Breast epithelium (tissue), 3 donors: ENCODE measurements around the gene FGD2.

Experiments used
- POLR2A ChIP-seq: fragments of 450-650 bp; IDR thresholded peaks from one replicate; pipeline ENCODE4 v1.6.1; 2016; ENCODE audit warnings: antibody characterized with exemption, mild to moderate bottlenecking, moderate library complexity
- POLR2AphosphoS5 ChIP-seq, 3 donors: sonication (generic); formaldehyde crosslinking; IDR thresholded peaks; one replicate each; pipeline ENCODE4 v1.6.1; 2017; ENCODE audit warnings: antibody characterized with exemption in 3 of 3
- TF ChIP-seq, protein P1 (sequence below), 3 donors: fragments of 450-650 bp; IDR thresholded peaks; one replicate each; pipeline ENCODE4 v1.5.1; 2016 to 2017; ENCODE audit warnings: antibody characterized with exemption in 3 of 3, mild to moderate bottlenecking in 3 of 3, moderate library complexity in 3 of 3

DNA sequence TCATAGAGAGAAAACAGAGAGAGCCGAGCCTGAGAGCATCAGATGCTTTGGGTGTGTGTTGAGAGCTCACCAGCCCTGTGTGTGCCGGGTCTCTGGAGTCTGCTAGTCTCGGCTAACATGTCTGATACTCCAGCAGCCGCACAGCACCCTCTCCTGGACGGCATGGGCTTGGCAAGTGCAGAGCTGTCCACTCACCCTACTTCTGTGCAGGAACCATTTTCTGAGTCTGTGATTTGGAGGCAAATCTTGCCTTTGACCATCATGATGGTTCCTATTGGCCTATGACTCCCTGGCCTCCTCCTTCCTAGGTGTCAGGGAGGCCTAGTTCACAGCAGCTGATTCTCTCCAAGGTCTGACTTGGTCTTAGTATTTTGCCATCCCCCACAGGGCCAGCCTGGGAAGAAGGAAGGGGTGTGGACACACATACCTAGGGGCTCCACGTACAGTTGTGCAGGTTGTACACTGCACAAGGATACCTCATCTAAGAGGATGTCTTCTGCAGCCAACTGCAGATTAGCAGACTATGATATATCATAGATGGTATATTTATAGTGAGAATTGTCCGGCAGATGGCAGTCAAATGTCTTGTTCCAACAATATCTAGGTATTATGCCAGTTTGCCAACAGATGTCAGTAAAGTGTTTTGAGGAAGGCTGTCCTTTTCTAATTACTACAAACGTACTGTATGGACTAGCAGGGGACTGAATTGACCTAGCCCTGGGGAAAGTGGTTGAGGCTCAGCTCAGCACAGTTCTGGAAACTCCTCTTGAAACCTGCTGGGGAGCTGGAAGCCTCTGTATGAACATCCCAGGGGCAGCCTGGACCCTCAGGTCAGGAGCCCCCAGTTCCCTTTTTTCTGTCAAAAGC lies 13.0 kb downstream of the FGD2 start:
- TF ChIP-seq, protein P1, sequence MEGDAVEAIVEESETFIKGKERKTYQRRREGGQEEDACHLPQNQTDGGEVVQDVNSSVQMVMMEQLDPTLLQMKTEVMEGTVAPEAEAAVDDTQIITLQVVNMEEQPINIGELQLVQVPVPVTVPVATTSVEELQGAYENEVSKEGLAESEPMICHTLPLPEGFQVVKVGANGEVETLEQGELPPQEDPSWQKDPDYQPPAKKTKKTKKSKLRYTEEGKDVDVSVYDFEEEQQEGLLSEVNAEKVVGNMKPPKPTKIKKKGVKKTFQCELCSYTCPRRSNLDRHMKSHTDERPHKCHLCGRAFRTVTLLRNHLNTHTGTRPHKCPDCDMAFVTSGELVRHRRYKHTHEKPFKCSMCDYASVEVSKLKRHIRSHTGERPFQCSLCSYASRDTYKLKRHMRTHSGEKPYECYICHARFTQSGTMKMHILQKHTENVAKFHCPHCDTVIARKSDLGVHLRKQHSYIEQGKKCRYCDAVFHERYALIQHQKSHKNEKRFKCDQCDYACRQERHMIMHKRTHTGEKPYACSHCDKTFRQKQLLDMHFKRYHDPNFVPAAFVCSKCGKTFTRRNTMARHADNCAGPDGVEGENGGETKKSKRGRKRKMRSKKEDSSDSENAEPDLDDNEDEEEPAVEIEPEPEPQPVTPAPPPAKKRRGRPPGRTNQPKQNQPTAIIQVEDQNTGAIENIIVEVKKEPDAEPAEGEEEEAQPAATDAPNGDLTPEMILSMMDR (IDR thresholded peaks at IDR 0.05), result peak; percentile 38 to 86 (median 78)
- no peak for TF ChIP-seq POLR2A
- TF ChIP-seq POLR2AphosphoS5 (IDR thresholded peaks at IDR 0.05), result peak in 2 of 3 donors; percentile 9 to 24
